Right hindlimb (tissue), 1 donor: ENCODE data around the gene IL17RE.

Source experiments
- DNase-seq: peaks from one replicate; pipeline ENCODE4 v3.0.0-alpha.2; 2018

IL17RE gene

GRCh38 chr3:9909221-9910013 lies 6.8 kb downstream of the IL17RE start:
- no peak for DNase-seq

DNA sequence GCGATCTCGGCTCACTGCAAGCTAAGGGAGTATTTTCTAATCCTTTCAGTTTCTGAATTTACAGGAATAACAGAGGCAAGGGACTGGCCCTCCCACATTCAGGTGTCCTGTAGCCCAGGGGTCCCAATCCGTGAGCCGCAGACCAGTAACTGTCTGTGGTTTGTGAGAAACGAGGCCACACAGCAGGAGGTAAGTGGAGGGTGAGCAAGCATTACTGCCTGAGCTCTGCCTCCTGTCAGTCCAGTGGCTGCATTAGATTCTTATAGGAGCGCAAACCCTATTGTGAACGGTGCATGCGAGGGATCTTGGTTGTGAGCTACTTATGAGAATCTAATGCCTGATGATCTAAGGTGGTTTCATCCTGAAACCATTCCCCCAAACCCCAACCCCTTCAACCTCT lies 9.2 kb downstream of the IL17RE start:
- DNase-seq = no peak

- no peak for DNase-seq
These were observed 9.8 kb downstream of the IL17RE start for GRCh38 chr3:9912294-9912935.

DNA sequence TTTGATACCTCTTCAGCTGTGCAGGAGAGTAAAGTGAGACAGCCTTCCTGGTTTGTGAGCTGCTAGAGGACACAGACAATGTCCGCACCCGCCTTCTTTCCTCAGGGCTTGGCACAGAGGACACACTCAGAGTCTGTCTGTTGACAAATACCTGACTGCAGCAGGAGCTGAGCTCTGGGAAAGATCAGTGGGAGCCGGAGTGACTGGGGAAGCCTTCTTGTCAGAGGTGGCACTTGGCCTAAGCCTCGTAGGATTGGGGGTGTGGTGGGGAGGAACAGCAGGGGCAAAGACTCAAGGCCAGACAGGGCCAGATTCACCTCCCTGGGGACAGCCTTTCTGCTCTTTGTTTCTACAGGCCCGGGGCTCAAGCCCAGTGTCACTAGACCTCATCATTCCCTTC lies 11.0 kb downstream of the IL17RE start:
- DNase-seq = no peak

- no peak for DNase-seq
These were observed 11.4 kb downstream of the IL17RE start for GRCh38 chr3:9914011-9914410.

GRCh38 chr3:9914559-9915253 lies 12.1 kb downstream of the IL17RE start:
- no peak for DNase-seq

GRCh38 chr3:9915254-9916141 lies 12.8 kb downstream of the IL17RE start:
- DNase-seq = peak; percentile 90

GRCh38 chr3:9916346-9916733 lies 13.7 kb downstream of the IL17RE start:
- no peak for DNase-seq

GRCh38 chr3:9916734-9917680 lies 14.4 kb downstream of the IL17RE start, which contains the start of gene IL17RC:
Gene IL17RC, plus strand, starts transcription at chr3:9917098. Its CDS starts 218 bp downstream, at chr3:9917316.
- peak; percentile 95 for DNase-seq

- no peak for DNase-seq
These were observed 15.2 kb downstream of the IL17RE start for GRCh38 chr3:9917820-9918219.

GRCh38 chr3:9918261-9919038 lies 15.8 kb downstream of the IL17RE start:
- no peak for DNase-seq

GRCh38 chr3:9928158-9928557 lies 25.5 kb downstream of the IL17RE start:
- no peak for DNase-seq

GRCh38 chr3:9930804-9931418 lies 28.3 kb downstream of the IL17RE start:
- DNase-seq = no peak

DNA sequence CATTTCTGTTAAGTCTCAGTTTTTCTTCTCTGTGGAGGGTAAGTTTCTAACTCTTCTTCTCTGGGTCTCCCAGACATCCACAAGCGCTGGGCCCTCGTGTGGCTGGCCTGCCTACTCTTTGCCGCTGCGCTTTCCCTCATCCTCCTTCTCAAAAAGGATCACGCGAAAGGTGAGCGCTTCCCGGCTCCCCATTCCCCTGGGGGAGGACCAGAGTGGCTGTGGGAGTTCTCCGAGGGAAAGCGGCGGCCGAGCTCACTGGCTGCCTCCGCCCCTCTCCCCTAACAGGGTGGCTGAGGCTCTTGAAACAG lies 29.8 kb downstream of the IL17RE start:
- no peak for DNase-seq

GRCh38 chr3:9932843-9933560 lies 30.4 kb downstream of the IL17RE start:
- peak; percentile 87 for DNase-seq

GRCh38 chr3:9933561-9934234 lies 31.1 kb downstream of the IL17RE start, which contains the start of gene CRELD1:
Gene CRELD1, plus strand, starts transcription at chr3:9933834. Its CDS starts 605 bp downstream, at chr3:9934439.
- peak; percentile 97 for DNase-seq

- no peak for DNase-seq
These were observed 31.6 kb downstream of the IL17RE start for GRCh38 chr3:9934235-9934621.

- no peak for DNase-seq
These were observed 32.3 kb downstream of the IL17RE start for GRCh38 chr3:9934993-9935392.

- DNase-seq = no peak
These were observed 33.4 kb downstream of the IL17RE start for GRCh38 chr3:9935966-9936510.
